HG03378 (cell line): ENCODE results near the gene ERGIC3.

ENCODE experiments used
- ATAC-seq: cut with Tn5 transposase; IDR thresholded peaks from one replicate; pipeline ENCODE4 v1.9.1; 2021; ENCODE audit warnings: mild to moderate bottlenecking, moderate library complexity; ENCODE audit not compliant: unreplicated experiment

ERGIC3 gene

DNA sequence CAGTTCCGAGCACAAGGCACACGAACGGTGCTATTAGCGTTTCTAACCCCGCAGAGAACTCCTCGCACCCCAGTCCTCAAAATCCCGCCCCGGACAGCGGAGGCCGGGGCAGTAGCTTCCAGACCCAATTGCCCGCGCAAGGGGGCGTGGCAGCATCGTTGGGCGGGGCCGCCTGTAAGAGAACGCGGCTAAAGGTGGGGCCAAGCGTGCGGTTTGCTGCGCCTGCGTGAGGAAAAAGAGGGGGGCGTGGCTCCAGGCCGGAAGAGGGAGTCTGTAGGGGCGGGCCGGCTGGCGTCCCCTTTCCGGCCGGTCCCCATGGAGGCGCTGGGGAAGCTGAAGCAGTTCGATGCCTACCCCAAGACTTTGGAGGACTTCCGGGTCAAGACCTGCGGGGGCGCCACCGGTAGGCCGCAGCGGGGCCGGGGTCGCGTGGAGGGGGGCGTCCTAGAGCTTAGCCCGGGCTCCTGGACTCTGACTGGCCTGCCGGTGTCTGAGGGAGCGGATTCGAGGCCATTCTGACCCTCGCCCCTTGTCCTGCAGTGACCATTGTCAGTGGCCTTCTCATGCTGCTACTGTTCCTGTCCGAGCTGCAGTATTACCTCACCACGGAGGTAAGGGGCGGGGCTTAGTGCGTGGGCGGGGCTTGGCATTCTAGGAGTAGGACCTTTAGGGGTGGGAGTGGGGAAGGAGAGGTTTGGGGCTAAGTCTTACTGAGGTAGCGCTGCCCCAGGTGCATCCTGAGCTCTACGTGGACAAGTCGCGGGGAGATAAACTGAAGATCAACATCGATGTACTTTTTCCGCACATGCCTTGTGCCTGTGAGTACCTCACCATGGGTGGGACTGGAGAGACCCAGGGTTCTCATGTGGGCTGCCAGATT lies at the start of gene ERGIC3:
Gene ERGIC3, plus strand, starts transcription at position 296 of the 880 bp plus-strand sequence. Its CDS starts 20 bp downstream, at position 316.
- peak; percentile 70 for ATAC-seq

DNA sequence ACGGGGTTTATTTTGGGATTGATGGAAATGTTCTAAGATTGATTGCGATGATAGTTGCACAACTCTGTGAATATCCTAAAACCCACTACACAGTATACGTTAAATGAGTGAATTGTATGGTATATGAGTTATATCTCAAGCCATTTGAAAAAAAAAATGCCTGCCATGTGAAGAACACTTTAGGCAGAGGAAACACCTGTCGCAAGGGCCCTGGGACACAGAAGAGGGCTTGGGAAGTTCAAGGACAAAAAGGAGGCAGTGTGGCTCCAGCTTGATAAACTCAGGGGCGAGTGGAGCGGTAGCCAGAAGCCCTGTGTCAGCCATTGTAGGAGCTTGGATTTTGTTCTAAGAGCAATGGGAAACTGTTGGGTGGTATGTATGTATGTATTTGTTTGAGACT lies 49.5 kb upstream of the ERGIC3 start:
- no peak for ATAC-seq

DNA sequence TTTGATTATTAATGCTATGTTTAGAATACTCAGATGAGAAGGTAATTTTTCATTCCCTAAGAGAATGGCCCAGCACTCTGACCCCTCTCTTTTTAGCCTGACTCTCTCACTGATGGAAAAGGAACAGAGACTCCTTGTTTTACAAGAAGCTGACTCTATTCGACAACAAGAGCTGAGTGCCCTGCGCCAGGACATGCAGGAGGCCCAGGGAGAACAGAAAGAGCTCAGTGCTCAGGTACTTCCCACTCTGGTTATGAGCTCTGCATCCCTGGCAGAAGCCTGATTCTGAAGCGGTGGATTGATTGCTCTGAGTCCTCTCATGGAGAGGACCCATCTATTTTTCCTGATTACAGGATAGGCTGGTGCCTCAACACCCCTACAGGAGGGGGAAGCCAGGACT lies 45.4 kb upstream of the ERGIC3 start:
- ATAC-seq = no peak

DNA sequence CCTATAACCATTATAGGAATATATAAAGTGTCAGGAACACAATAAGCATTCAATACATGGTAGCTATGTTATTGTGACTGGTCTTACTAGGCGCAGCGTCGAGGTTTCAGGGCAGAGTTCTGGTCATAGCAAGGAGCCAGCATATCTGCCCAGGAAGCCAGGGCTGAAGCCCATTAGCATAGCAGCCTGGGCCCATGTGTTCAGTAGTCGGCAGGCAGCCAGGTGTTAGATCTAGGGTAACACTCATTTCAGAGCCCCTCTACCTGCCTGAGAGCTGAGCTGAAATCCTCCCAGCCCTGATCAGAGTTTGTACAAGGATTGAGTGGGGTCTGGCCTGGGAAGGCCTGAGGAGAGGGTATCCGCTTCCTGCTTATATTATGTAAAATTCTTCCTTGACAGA lies 44.6 kb upstream of the ERGIC3 start:
- ATAC-seq = no peak

DNA sequence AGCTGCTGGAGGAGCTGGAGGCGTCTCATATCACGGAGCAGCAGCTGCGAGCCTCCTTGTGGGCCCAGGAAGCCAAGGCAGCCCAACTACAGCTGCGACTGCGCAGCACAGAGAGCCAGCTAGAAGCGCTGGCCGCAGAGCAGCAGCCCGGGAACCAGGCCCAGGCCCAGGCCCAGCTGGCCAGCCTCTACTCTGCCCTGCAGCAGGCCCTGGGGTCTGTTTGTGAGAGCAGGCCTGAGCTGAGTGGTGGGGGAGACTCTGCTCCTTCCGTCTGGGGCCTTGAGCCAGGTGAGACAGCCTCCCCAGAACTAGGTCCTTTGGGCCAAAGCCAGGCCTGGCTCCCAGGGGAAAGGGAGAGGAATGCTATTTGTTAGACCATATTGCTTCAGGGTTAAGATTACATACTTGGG lies 44.1 kb upstream of the ERGIC3 start:
- no peak for ATAC-seq

DNA sequence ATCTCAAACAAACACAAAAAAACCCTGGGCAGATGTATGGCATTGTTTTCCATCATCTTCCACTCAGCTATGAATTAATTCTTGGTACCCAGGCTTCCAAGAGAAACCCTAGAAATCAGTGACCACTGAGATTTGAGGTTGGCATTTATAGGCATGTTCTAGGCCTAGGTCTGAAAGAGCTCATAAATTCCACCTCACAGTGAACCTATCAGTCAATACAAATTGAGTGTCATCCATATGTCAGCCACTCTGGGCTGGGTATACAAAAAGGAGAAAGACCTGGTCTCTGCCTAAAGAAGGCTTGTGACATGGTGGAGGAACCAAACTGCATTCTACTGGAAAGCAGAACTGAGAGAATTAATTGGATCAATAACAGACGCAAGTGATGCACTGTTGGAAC lies 42.6 kb upstream of the ERGIC3 start:
- ATAC-seq = no peak

DNA sequence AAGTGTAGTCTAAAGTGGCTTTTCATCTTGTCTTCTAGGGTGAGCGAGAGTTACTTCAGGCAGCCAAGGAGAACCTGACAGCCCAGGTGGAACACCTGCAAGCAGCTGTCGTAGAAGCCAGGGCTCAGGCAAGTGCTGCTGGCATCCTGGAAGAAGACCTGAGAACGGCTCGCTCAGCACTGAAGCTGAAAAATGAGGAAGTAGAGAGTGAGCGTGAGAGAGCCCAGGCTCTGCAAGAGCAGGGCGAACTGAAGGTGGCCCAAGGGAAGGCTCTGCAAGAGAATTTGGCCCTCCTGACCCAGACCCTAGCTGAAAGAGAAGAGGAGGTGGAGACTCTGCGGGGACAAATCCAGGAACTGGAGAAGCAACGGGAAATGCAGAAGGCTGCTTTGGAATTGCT lies 39.5 kb upstream of the ERGIC3 start:
- no peak for ATAC-seq

DNA sequence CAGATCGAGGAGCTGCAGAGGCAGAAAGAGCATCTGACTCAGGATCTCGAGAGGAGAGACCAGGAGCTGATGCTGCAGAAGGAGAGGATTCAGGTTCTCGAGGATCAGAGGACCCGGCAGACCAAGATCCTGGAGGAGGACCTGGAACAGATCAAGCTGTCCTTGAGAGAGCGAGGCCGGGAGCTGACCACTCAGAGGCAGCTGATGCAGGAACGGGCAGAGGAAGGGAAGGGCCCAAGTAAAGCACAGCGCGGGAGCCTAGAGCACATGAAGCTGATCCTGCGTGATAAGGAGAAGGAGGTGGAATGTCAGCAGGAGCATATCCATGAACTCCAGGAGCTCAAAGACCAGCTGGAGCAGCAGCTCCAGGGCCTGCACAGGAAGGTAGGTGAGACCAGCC lies 38.6 kb upstream of the ERGIC3 start:
- ATAC-seq = no peak

DNA sequence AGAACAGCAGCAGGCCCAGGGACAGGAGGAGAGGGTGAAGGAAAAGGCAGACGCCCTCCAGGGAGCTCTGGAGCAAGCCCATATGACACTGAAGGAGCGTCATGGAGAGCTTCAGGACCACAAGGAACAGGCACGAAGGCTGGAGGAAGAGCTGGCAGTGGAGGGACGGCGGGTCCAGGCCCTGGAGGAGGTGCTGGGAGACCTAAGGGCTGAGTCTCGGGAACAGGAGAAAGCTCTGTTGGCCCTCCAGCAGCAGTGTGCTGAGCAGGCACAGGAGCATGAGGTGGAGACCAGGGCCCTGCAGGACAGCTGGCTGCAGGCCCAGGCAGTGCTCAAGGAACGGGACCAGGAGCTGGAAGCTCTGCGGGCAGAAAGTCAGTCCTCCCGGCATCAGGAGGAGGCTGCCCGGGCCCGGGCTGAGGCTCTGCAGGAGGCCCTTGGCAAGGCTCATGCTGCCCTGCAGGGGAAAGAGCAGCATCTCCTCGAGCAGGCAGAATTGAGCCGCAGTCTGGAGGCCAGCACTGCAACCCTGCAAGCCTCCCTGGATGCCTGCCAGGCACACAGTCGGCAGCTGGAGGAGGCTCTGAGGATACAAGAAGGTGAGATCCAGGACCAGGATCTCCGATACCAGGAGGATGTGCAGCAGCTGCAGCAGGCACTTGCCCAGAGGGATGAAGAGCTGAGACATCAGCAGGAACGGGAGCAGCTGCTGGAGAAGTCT lies 37.9 kb upstream of the ERGIC3 start:
- ATAC-seq = no peak

DNA sequence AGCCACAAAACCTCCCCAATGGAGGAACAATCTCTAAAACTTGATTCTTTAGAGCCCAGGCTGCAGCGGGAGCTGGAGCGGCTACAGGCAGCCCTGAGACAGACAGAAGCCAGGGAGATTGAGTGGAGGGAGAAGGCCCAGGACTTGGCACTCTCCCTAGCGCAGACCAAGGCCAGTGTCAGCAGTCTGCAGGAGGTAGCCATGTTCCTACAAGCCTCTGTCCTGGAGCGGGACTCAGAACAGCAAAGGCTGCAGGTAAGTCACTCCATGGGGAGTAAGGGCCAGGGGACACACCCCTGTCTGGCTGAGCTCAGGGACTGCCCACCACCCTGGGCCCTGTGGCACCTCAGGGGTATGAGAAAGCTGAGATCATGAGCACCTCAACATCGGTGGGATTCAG lies 37.1 kb upstream of the ERGIC3 start:
- no peak for ATAC-seq

DNA sequence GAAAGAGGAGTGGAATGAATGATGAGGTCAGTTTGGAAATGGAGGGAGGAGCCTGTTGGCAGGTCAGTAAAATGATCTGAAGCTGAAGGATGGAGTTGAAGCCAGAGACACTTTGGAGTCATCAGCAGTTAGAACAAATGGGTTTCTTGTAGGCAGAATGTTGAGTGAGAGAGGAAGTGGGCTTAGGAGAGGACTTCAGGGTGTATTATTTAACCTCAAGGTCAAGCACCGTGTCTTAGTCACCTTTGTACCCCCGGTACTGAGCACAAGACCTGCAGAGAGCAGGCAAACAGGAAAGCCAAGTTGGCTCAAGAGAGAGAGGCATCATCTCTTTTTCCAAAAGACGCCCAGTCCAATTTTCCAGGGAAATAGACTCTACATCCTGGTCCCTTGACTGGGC lies 35.7 kb upstream of the ERGIC3 start:
- ATAC-seq = no peak

DNA sequence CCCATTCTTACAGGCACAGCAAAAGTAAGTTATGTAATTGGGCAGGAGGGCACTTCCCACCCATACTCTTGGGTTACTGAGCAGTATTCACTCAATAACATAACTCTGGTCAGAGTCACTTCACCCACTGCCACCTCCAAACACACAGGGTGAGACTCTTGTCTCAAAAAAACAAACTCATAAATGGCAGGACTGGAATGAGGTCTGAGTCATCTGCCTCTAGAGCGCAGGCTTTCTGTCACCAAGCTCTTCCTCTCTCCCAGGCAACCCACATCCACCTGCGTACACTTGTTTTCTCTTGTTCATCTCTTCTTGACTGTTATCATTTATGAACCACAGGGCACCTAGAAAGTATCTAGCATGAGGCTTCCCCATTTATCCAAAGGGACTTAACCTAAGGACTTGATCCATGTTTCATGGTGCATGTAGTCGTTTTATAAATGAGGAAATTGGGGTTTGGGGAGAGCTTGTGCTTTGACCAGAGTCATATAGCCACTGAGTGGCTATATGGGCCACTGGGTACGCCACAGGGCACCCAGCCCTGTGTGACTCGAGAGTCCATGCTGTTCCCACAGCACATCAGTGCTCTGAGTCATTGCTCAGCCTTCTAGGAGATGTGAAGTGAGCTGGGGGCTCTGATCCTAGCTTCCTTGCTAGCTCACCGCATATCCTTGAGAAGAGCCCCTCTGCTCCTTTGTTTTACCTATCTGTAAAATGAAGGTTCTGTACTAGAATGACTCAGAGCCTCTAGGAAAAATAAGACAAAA lies 34.8 kb upstream of the ERGIC3 start:
- no peak for ATAC-seq

DNA sequence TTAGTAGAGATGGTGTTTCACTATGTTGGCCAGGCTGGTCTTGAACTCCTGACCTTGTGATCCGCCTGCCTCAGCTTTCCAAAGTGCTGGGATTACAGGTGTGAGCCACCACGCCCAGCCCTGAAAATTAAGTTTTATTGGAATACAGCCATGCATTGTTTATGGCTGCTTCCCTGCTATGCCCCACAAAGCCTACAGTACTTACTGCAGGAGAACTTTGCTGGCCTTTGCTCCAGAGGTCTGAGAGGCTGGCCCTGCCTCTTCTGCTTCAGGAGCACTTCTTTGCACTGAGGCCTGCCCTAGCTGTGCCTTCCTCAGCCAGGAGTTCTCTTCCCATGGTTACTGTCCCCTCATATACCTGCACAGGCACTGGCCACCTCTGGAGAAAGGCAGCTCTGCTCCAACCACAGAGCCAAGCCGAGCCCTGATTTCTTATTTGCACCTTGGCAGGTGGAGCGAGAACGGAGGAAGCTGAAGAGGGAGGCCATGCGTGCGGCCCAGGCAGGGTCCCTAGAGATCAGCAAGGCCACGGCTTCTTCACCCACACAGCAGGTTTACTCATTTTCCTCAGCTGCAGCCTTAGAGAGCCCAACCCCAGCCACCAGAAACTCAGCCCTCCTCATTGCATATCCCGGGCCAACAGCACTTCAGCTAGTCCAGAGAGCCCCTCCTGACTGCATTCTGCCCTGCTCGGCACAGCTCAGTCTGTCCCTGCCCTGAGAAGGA lies 33.2 kb upstream of the ERGIC3 start:
- no peak for ATAC-seq

DNA sequence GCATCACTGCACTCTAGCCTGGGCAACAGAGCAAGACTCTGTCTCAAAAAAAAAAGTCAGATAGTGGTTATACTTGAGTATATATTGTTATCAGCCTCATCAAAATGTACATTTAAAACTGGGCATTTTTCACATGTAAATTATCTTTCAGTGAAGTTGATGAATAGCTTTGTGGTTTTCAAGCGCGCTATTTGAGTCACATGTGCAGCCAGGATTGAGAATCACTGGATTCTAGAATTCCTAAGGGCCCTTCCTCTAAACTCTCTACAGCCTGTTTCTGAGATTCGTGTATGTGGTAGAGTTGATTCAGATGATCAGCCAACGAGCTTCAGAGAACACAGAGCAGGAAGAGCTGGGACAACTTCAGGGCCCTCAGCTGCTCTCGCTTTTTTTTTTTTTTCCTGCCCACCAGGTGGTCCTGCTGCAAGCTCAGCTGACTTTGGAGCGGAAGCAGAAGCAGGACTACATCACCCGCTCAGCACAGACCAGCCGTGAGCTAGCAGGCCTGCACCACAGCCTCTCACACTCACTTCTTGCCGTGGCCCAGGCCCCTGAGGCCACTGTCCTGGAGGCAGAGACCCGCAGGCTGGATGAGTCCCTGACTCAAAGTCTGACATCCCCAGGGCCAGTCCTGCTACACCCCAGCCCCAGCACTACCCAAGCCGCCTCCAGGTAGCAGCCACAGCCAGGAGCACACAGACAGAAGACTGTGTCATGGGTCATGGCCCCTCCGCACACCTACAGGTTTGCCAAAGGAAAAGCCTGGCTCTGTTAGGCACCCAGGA lies 30.7 kb upstream of the ERGIC3 start:
- ATAC-seq = no peak

DNA sequence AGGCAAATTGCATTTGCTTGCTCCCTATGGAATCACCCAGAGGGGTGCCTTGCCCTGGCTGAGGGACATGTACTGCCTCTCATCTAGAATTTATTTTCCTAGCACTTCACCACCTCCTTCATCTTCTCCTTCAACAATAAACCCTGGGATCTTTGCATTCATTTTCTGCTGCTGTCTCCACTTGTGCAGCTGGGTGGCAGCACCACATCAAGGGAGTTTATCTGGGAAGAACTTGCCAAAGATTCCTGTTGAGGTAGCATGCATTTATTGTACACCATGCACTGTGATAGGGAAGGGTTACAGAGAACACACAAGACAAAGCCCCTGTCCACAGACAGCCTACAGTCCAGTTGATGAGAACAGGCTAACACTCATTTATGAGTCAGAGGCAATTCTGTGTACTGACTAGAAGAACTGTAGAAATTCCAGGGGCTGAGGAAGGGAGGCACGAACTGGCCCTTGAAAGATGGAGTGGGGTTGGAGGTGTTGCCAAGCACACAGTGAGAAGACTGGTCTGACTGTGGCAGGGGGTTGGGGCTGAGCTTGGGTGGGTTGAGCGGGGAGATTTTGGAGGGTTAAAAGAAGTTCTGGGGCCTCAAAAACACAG lies 30.0 kb upstream of the ERGIC3 start:
- no peak for ATAC-seq

DNA sequence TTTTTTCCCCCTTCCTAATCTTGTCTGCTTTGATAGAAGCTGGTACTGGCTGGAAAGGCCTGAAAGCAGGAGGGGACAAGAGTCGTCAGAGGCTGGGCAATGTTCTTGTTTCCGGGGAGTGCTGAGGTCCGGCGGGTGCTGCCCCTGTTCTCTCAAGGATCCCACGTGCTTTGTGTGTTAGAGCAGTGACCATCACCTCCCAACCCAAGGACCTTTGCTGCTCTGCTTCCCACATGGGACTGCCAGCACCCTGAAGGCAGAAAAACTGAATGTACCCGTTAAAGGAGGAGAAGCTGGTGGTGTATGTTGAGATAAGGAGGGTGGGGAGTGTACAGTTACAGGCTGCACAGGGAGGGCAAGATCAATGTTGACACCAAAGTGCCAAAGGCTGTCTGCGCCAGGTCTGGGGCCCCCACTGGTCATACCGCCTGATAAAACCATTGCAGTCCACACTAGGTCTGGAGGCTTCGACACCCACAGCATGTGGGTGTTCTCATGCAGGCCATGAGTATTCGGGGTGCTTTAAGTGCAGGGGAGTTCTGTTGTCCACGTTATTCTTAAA lies 27.4 kb upstream of the ERGIC3 start:
- no peak for ATAC-seq

DNA sequence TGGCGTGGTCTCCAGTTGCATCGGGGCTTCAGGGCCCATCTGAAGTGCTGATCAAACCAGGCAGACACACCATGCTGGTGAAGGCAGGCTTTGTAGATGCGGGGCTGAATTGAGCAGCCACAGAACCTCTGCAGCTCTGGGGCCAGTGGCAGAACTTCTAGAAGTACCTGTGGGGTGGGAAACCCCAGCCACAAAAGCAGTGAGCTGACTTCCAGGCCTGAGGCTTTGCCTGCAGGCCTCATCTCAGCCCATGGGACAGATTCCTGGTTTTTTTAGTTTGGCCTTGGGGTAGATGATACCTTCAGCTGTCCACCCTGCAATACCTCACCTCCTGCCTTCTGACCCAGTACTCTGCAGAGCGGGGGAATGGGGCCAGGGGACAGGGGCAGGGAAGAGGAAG lies 26.5 kb upstream of the ERGIC3 start:
- ATAC-seq = no peak

DNA sequence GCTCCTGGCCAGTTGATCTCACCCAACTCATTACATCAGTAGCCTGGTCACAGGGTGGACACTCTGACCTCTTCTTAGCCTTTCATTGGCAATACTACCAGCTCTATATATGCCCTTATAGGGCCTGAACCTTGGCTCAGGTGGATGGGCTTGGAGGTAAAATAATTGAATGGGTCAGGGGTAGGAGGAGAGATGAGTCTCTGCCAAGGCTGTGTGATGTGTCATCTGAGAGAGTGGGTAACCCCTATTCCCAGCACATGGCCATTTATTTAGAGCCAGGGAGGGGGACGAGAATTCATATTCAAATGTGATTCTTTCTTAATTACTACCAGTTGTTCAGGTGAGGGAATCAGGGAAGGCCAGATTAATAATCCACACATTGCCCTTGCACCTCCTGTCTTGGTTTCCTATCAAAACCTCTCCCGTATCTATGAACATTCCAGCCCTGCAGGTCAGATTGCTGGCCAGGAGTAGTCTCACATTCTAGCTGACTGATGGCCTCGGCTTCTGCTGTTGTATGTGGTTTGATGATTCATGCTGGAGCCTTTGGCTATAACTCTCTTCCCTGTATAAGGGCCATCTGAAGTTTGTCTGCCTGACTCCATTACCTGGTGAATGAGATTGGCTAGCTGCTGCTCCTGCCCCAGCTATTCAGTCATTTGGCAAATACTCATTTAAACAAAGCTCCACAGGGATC lies 25.8 kb upstream of the ERGIC3 start:
- no peak for ATAC-seq

DNA sequence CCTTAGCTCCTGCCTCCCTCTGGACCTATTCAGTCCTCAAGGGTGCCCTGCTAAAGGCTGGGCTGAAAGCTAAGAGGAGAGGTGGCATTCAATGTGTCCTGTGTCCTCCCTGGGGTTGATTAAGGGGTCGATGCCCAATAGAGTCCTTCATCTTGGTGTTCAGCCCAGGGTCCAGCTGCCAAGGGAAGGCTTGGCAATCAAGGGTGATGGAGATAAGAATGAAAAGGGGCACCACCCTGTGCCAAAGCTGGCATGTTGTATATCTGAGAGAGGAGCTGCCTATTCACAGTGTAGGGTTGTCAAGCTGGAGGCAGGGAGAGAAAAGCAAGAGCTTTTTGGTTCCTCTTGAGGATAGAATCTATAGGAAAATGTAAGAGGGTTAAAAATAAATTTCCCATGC lies 24.8 kb upstream of the ERGIC3 start:
- no peak for ATAC-seq
